Urinary bladder (tissue), 4 donors: ENCODE results near the gene METTL25. TPM values are rescaled to one million over a fixed set of nuclear protein-coding genes. Genes with fewer than 3 reads are reported as not detected.
"Not testable (repeated sequence)": the region's sequence is repeated elsewhere in the genome, so short reads cannot be mapped to it uniquely, and the experiment has no call there.

ENCODE experiments used
- DNase-seq: peaks from one replicate; pipeline ENCODE4 v3.0.0-alpha.2; 2015; ENCODE audit errors: extremely low spot score
- H3K27ac ChIP-seq: one replicate; pipeline ENCODE4 v1.5.1; 2013; ENCODE audit warnings: low read depth, mild to moderate bottlenecking, moderate library complexity
- H3K36me3 ChIP-seq: one replicate; pipeline ENCODE4 v1.6.1; 2013; ENCODE audit warnings: mild to moderate bottlenecking, moderate library complexity; ENCODE audit not compliant: insufficient read depth
- H3K4me1 ChIP-seq: one replicate; pipeline ENCODE4 v1.6.1; 2013; ENCODE audit warnings: mild to moderate bottlenecking, moderate library complexity; ENCODE audit not compliant: insufficient read depth
- H3K4me3 ChIP-seq: one replicate; pipeline ENCODE4 v1.5.1; 2013; ENCODE audit warnings: low read depth, low read length
- WGBS: extraction: QIAGEN DNeasy Blood & Tissue Kit; methylation state at CpG from one replicate; pipeline ENCODE4 v1.1.7; 2013; 5-methylcytosine and 5-hydroxymethylcytosine counted together
- polyA plus RNA-seq: library from polyadenylated mRNA; stranded (reverse); fragments of 200-250 nt; gene quantifications from one replicate; pipeline ENCODE4 v1.2.3, GENCODE V29; 2013
- total RNA-seq: library from RNA; depleted of rRNA; stranded (reverse); fragments of >200 nt; gene quantifications from one replicate; pipeline ENCODE4 v1.2.3, GENCODE V29; 2014
- donor health status: healthy with polysubstance abuse.
- donor health status: healthy.

Gene METTL25
- total and polyA plus RNA-seq, 2 donors: 5.3 to 65.6 TPM

GRCh38 chr12:82360834-82361233, 2.5 kb downstream of the METTL25 start:
- DNase-seq, H3K4me3 ChIP-seq, H3K36me3 ChIP-seq, H3K27ac ChIP-seq, H3K4me1 ChIP-seq: not testable (repeated sequence)
- 98% methylated on average over 11 of the region's 11 CpGs for WGBS

GRCh38 chr12:82361461-82361915, 3.2 kb downstream of the METTL25 start:
- no peaks in the 10 kb centered on the region for H3K4me1 ChIP-seq
- 88% methylated on average over 22 of the region's 22 CpGs for WGBS
- H3K27ac ChIP-seq: no peak overlapping the region
- H3K36me3 ChIP-seq: peaks cover 2% of the 10 kb centered on the region
- no peak for DNase-seq
- H3K4me3 ChIP-seq: no peak overlapping the region

- 88% methylated on average over 4 of the region's 4 CpGs for WGBS
- Histone ChIP-seq H3K4me3 (no peak overlapping the region), H3K27ac (no peak overlapping the region), H3K36me3 (peaks cover 2% of the 10 kb centered on the region), H3K4me1 (no peaks in the 10 kb centered on the region)
- no peak for DNase-seq
Measured at GRCh38 chr12:82363990-82364389, 5.7 kb downstream of the METTL25 start.

DNA sequence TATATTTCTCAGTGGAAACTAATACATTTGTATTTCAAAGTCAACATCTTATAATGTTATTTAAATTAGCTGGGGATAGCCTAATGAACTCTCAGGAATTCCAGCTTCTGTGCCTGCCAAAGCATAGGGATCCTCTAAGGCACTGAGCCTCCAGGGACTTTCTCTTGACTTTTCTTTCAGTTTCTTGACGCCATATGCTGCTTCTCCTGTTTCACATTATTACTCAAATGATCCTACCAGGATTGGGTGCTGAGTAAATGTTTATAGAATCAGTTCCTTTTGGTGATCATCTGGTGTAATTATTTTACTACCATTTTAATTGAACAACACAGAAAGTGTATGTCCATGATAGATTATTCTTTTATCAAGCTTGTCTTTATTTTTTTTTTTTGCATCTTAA, 7.9 kb downstream of the METTL25 start:
- H3K4me1 ChIP-seq: no peaks in the 10 kb centered on the region
- peaks cover 2% of the 10 kb centered on the region for H3K36me3 ChIP-seq
- no peak overlapping the region for H3K4me3 ChIP-seq
- 58% methylated on average over 1 of the region's 1 CpG for WGBS
- no peak for DNase-seq
- H3K27ac ChIP-seq: no peak overlapping the region

DNA sequence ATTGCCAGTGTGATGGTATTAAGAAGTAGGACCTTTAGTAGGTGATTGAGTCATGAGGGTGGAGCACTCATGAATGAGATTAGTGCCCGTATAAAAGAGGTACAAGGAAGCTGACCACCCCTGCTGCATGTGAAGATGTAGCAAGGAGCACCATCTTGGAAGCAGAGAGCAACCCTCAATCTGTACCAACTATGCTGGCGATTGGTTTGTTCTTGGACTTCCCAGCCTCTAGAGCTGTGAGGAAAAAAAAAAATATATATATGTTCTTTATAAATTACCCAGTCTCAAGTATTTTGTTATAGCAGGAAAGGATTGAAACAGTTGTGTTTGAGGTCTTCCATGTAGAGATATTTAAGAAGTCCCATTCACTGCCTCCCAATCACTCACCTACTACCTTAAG, 16.9 kb downstream of the METTL25 start:
- 94% methylated on average over 2 of the region's 2 CpGs for WGBS
- DNase-seq: no peak
- Histone ChIP-seq H3K36me3 (peaks cover 2% of the 10 kb centered on the region), H3K4me3 (no peak overlapping the region), H3K4me1 (no peaks in the 10 kb centered on the region), H3K27ac (no peak overlapping the region)

- no peak overlapping the region for H3K4me3 ChIP-seq
- no peak for DNase-seq
- H3K4me1 ChIP-seq: no peaks in the 10 kb centered on the region
- H3K36me3 ChIP-seq: no peaks in the 10 kb centered on the region
- H3K27ac ChIP-seq: no peak overlapping the region
Measured at GRCh38 chr12:82378997-82379396, 20.7 kb downstream of the METTL25 start.

GRCh38 chr12:82383930-82384552, 25.7 kb downstream of the METTL25 start:
- H3K4me3 ChIP-seq: no peak overlapping the region
- H3K4me1 ChIP-seq: no peaks in the 10 kb centered on the region
- WGBS: 56% methylated on average over 2 of the region's 2 CpGs
- H3K36me3 ChIP-seq: peaks cover 4% of the 10 kb centered on the region
- DNase-seq: no peak
- H3K27ac ChIP-seq: no peak overlapping the region

DNA sequence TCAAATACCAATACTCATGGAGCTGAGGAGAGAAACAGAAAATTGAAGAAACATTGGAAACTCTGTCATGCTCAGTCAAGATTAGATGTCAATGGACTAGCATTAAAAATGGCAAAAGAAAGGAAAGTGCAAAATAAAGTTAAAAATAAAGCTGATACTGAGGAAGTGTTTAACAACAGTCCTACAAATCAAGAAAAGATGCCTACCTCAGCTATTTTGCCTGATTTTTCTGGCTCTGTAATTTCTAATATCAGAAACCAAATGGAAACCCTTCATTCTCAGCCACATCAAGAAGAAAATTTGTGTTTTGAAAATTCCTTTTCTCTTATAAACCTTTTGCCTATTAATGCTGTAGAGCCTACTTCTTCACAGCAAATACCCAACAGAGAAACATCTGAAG, 40.5 kb downstream of the METTL25 start:
- Histone ChIP-seq H3K4me1 (no peaks in the 10 kb centered on the region), H3K36me3 (no peaks in the 10 kb centered on the region), H3K27ac (no peak overlapping the region), H3K4me3 (no peak overlapping the region)
- DNase-seq: no peak

- DNase-seq: no peak
- 58% methylated on average over 2 of the region's 2 CpGs for WGBS
- Histone ChIP-seq H3K4me1 (no peaks in the 10 kb centered on the region), H3K36me3 (no peaks in the 10 kb centered on the region), H3K4me3 (no peak overlapping the region), H3K27ac (no peak overlapping the region)
Measured at GRCh38 chr12:82400819-82401218, 42.5 kb downstream of the METTL25 start.

DNA sequence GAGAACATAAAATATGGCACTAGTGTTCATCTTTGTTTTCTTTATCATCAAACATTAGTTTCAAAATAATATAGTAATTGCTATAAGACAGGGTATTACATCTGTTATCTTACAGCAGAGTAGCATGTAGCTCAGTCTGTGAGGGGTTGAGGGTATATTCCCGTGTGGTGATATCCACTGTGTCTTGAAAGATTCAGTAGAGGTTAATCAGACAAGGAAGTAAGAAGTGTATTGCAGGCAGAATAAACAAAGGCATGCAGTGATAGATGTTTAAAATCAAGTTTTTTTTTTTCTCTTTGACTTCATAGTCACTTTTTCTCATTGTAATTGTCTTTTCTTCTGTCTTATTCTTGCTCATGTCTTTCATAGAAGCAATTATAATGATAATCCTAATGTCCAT, 48.3 kb downstream of the METTL25 start:
- Histone ChIP-seq H3K4me3 (no peak overlapping the region), H3K4me1 (no peaks in the 10 kb centered on the region), H3K27ac (no peak overlapping the region), H3K36me3 (no peaks in the 10 kb centered on the region)
- WGBS: 73% methylated on average over 1 of the region's 1 CpG
- no peak for DNase-seq

GRCh38 chr12:82407481-82407880, 49.2 kb downstream of the METTL25 start:
- WGBS: 77% methylated on average over 5 of the region's 5 CpGs
- Histone ChIP-seq H3K4me1 (no peaks in the 10 kb centered on the region), H3K27ac (no peak overlapping the region), H3K4me3 (no peak overlapping the region), H3K36me3 (no peaks in the 10 kb centered on the region)
- no peak for DNase-seq

DNA sequence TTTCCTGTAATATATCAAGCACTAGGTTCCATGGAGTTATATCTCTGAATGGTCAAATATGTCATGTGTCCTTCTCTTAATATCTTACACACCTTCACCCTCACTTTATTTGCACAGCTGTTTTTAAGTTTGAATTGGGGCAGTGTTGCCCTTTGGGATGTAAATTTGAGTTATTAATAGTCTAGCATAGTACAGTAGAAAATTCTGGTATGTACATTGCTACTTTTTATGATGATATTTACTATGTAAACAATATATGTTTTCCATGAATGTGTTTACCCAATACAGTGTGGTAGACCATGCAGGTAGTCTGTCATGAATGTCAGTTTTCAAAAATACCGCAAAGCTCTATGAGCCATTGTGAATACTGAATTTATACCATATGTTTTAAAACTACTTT, 50.5 kb downstream of the METTL25 start:
- WGBS: 91% methylated on average over 1 of the region's 1 CpG
- Histone ChIP-seq H3K27ac (no peak overlapping the region), H3K4me3 (no peak overlapping the region), H3K4me1 (no peaks in the 10 kb centered on the region), H3K36me3 (no peaks in the 10 kb centered on the region)
- DNase-seq: no peak

- no peak overlapping the region for H3K4me3 ChIP-seq
- H3K27ac ChIP-seq: no peak overlapping the region
- H3K36me3 ChIP-seq: no peaks in the 10 kb centered on the region
- DNase-seq: no peak
- no peaks in the 10 kb centered on the region for H3K4me1 ChIP-seq
- WGBS: 86% methylated on average over 4 of the region's 4 CpGs
Measured at GRCh38 chr12:82411546-82412230, 53.4 kb downstream of the METTL25 start.

DNA sequence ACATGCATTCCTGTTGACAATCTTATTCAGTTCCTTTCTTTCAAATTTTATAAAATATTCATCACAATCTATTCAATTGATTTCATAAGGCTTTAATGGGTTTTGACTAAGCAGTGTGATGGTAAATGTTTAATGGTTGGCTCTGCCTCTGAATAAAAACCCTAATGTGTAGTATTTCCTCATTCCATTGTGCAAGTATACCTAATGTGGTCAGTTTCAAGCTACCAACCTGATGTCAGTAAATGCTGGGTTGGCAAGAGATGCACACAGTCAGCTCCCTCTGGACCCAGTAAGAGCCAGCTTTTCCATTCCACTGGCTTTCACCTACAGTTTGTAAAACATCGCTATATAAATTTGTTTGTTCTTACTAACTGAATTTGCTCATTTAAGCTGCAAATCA, 53.9 kb downstream of the METTL25 start:
- no peak overlapping the region for H3K4me3 ChIP-seq
- H3K27ac ChIP-seq: no peak overlapping the region
- no peaks in the 10 kb centered on the region for H3K36me3 ChIP-seq
- DNase-seq: no peak
- no peaks in the 10 kb centered on the region for H3K4me1 ChIP-seq
- 99% methylated on average over 1 of the region's 1 CpG for WGBS
